A549 (cell line): Measurements from ENCODE around the gene PPP2R2C. TPM values are rescaled to one million over a fixed set of nuclear protein-coding genes. Genes with fewer than 3 reads are reported as not detected.

ENCODE experiments used
- ATAC-seq, 2 experiments: fragments of 200-7000 bp in 1 of 2; fragments of >200 bp in 1 of 2; cut with Nextera tagmentation in 1 of 2; cut with Tn5 transposase in 1 of 2; 3 replicates each; pipeline versions ENCODE4 v1.8.0 to v1.9.1; 2018 to 2020; ENCODE audit warnings: mild to moderate bottlenecking in 1 of 2, moderate library complexity in 1 of 2
- CTCF ChIA-PET: fragments of 300-600 bp; sonication (Branson Sonifier 250); formaldehyde crosslinking; extraction: SDS; loops from one replicate; lab custom pipeline; 2021; ENCODE audit warnings: antibody characterized with exemption, inconsistent platforms; lab: Yijun Ruan, JAX
- POLR2A ChIA-PET: fragments of 350-600 bp; formaldehyde crosslinking; extraction: SDS; loops from one replicate; lab custom pipeline; 2021; ENCODE audit warnings: antibody characterized with exemption, inconsistent platforms; lab: Yijun Ruan, JAX
- DNase-seq, 2 experiments: peaks; one replicate each; pipeline versions ENCODE4 v3.0.0 to v3.0.0-alpha.2; 2011 to 2016; ENCODE audit warnings: low read depth in 1 of 2, low spot score in 1 of 2
- FAIRE-seq: peaks from 2 replicates; lab custom pipeline; 2011; peaks lifted over from hg19 to GRCh38; lab: Jason Lieb, UNC
- H3K27ac ChIP-seq, 2 experiments: fragments of >200 bp; sonication (Bioruptor Twin); formaldehyde crosslinking; 3 replicates each; pipeline ENCODE4 v1.5.1; 2016 to 2017
- H3K4me1 ChIP-seq: fragments of >200 bp; sonication (Bioruptor Twin); formaldehyde crosslinking; 3 replicates; pipeline ENCODE4 v1.6.1; 2016
- H3K4me2 ChIP-seq: fragments of >200 bp; sonication (Bioruptor Twin); formaldehyde crosslinking; 3 replicates; pipeline ENCODE4 v1.6.1; 2016
- H3K4me3 ChIP-seq: fragments of >200 bp; sonication (Bioruptor Twin); formaldehyde crosslinking; 3 replicates; pipeline ENCODE4 v1.5.1; 2016
- H3K9me3 ChIP-seq: fragments of >200 bp; sonication (Bioruptor Twin); formaldehyde crosslinking; 3 replicates; pipeline ENCODE4 v1.6.1; 2016
- BHLHE40 ChIP-seq: IDR thresholded peaks from 2 replicates; pipeline ENCODE4 v1.6.1; 2012; ENCODE audit warnings: low read depth, low read length, inconsistent platforms
- CEBPB ChIP-seq, 2 experiments: fragments of >200 bp in 1 of 2; sonication (Bioruptor Twin) in 1 of 2; formaldehyde crosslinking in 1 of 2; IDR thresholded peaks; 2 replicates each; pipeline ENCODE4 v1.6.1; 2012 to 2016
- CHD4 ChIP-seq: fragments of 200-600 bp; sonication (generic); IDR thresholded peaks from 2 replicates; pipeline ENCODE4 v1.6.1; 2016; ENCODE audit warnings: antibody characterized with exemption, mild to moderate bottlenecking, borderline replicate concordance
- CTCF ChIP-seq: fragments of >200 bp; sonication (Bioruptor Twin); formaldehyde crosslinking; IDR thresholded peaks from 3 replicates; pipeline ENCODE4 v1.5.1; 2016
- ESRRA ChIP-seq: fragments of 150-350 bp; IDR thresholded peaks from 2 replicates; pipeline ENCODE4 v1.6.1; 2014; ENCODE audit warnings: mild to moderate bottlenecking, low read length, borderline replicate concordance
- FOXS1 ChIP-seq: fragments of 250-450 bp; sonication (Bioruptor Pico); IDR thresholded peaks from 2 replicates; pipeline ENCODE4 v1.5.0; 2020; ENCODE audit warnings: mild to moderate bottlenecking, moderate library complexity
- GATA3 ChIP-seq: IDR thresholded peaks from 2 replicates; pipeline ENCODE4 v1.6.1; 2012; ENCODE audit warnings: borderline replicate concordance
- HDAC2 ChIP-seq: fragments of 200-600 bp; sonication (generic); IDR thresholded peaks from 2 replicates; pipeline ENCODE4 v1.6.1; 2016
- HMGXB4 ChIP-seq: fragments of 250-450 bp; sonication (Bioruptor Pico); IDR thresholded peaks from 2 replicates; pipeline ENCODE4 v1.5.0; 2021; ENCODE audit warnings: mild to moderate bottlenecking, moderate library complexity, borderline replicate concordance
- HOXA7 ChIP-seq: fragments of 250-450 bp; sonication (Bioruptor Pico); IDR thresholded peaks from 2 replicates; pipeline ENCODE4 v1.5.0; 2020; ENCODE audit warnings: mild to moderate bottlenecking, moderate library complexity
- HOXB13 ChIP-seq: fragments of 250-450 bp; sonication (Bioruptor Pico); IDR thresholded peaks from 2 replicates; pipeline ENCODE4 v1.5.0; 2020; ENCODE audit warnings: low read depth, mild to moderate bottlenecking, moderate library complexity
- JUN ChIP-seq, 2 experiments: fragments of >200 bp; sonication (Bioruptor Twin); formaldehyde crosslinking; IDR thresholded peaks; 2 replicates in 1 of 2; 3 replicates in 1 of 2; pipeline ENCODE4 v1.6.1; 2016 to 2017
- KDM1A ChIP-seq: fragments of 200-600 bp; sonication (generic); IDR thresholded peaks from 2 replicates; pipeline ENCODE4 v1.6.1; 2016; ENCODE audit warnings: low read depth, mild to moderate bottlenecking
- MAFK ChIP-seq: fragments of 450-650 bp; IDR thresholded peaks from 2 replicates; pipeline ENCODE4 v1.6.1; 2014; ENCODE audit not compliant: partially characterized antibody
- MAX ChIP-seq: IDR thresholded peaks from 2 replicates; pipeline ENCODE4 v1.6.1; 2012
- PBX3 ChIP-seq: IDR thresholded peaks from 2 replicates; pipeline ENCODE4 v1.6.1; 2012
- POLR2AphosphoS2 ChIP-seq: conservative IDR thresholded peaks from 2 replicates; pipeline ENCODE4 v1.6.1; 2012; ENCODE audit warnings: low read length, improper control_type of control experiment, inconsistent platforms
- RAD21 ChIP-seq, 2 experiments: fragments of >200 bp in 1 of 2; sonication (Bioruptor Twin) in 1 of 2; formaldehyde crosslinking in 1 of 2; IDR thresholded peaks in 1 of 2; conservative IDR thresholded peaks in 1 of 2; 2 replicates in 1 of 2; 3 replicates in 1 of 2; pipeline ENCODE4 v1.6.1; 2012 to 2018; ENCODE audit warnings: inconsistent platforms in 1 of 2
- RFX5 ChIP-seq: fragments of 450-650 bp; IDR thresholded peaks from 2 replicates; pipeline ENCODE4 v1.7.1; 2014; ENCODE audit warnings: antibody characterized with exemption, mild to moderate bottlenecking, moderate library complexity
- RNF2 ChIP-seq: fragments of 200-600 bp; sonication (generic); IDR thresholded peaks from 2 replicates; pipeline ENCODE4 v1.6.1; 2016; ENCODE audit warnings: low read depth, mild to moderate bottlenecking, antibody characterized with exemption, moderate library complexity, borderline replicate concordance
- SMC3 ChIP-seq: fragments of >200 bp; sonication (Bioruptor Twin); formaldehyde crosslinking; IDR thresholded peaks from 3 replicates; pipeline ENCODE4 v1.6.1; 2018; ENCODE audit warnings: inconsistent platforms
- TP53 ChIP-seq: fragments of 250-450 bp; sonication (Bioruptor Pico); IDR thresholded peaks from 2 replicates; pipeline ENCODE4 v1.5.0; 2021; ENCODE audit warnings: mild to moderate bottlenecking, moderate library complexity
- ZFP36 ChIP-seq: fragments of 450-650 bp; IDR thresholded peaks from 2 replicates; pipeline ENCODE4 v1.6.1; 2014; ENCODE audit warnings: borderline replicate concordance; ENCODE audit not compliant: partially characterized antibody
- ZSCAN20 ChIP-seq: fragments of 250-450 bp; sonication (Bioruptor Pico); IDR thresholded peaks from 2 replicates; pipeline ENCODE4 v1.8.0; 2022; ENCODE audit warnings: mild to moderate bottlenecking, moderate library complexity
- WGBS: methylation state at CpG from one replicate; pipeline ENCODE4 v1.1.6; 2017; ENCODE audit errors: missing lambda C conversion rate; 5-methylcytosine and 5-hydroxymethylcytosine counted together
- polyA plus RNA-seq, 4 experiments: library from polyadenylated mRNA; depleted of rRNA in 3 of 4; stranded (reverse); fragments of >200 nt; fragmentation: RNase III in 1 of 4; extraction: RNeasy Plus Mini Kit Qiagen cat#74134 plus additional on column Dnase treatment in 1 of 4; gene quantifications; 2 replicates in 3 of 4; 3 replicates in 1 of 4; pipeline ENCODE4 v1.2.3, GENCODE V29; 2011 to 2017

The PPP2R2C gene
- polyA plus RNA-seq, 2 of the 4 experiments (the other 2 are of a cell fraction), result 23.9 to 29.4 TPM

- Histone ChIP-seq H3K4me2 (no peak overlapping the region), H3K27ac (no peak overlapping the region), H3K4me1 (no peaks in the 10 kb centered on the region), H3K4me3 (no peak overlapping the region), H3K9me3 (no peaks in the 10 kb centered on the region)
- TF ChIP-seq POLR2AphosphoS2 (no peak), TP53 (no peak), ZFP36 (peak; percentile 58), RFX5 (no peak), PBX3 (no peak), MAFK (no peak), CTCF (no peak), ZSCAN20 (CRISPR knock-in tag) (no peak)
- ChIA-PET CTCF (interaction anchor here (0.7 to 1.7 kb wide), 3 partner anchors 11 to 54 kb away, joined by 3 to 5 read pairs (median 4); no protein-coding TSS in a partner anchor), POLR2A (no interaction called here)
- ATAC-seq (no peak), FAIRE-seq (no peak), DNase-seq (no peak)
- 94% methylated on average over 2 of the region's 2 CpGs for WGBS
These were observed 87.1 kb downstream of the PPP2R2C start for GRCh38 chr4:6385288-6385687.

GRCh38 chr4:6384541-6384940 is 87.9 kb downstream of the PPP2R2C start:
- H3K4me1 ChIP-seq, result no peaks in the 10 kb centered on the region
- 92% methylated on average over 3 of the region's 3 CpGs for WGBS
- ChIA-PET POLR2A (no interaction called here), CTCF (interaction anchor here (1.0 to 1.7 kb wide), 5 partner anchors 10 to 39 kb away, joined by 3 to 5 read pairs (median 3); no protein-coding TSS in a partner anchor)
- ATAC-seq (no peak), DNase-seq (no peak), FAIRE-seq (no peak)
- H3K4me2 ChIP-seq, result no peak overlapping the region
- TF ChIP-seq KDM1A (no peak), HMGXB4 (CRISPR knock-in tag) (no peak), HOXA7 (CRISPR knock-in tag) (no peak), ESRRA (no peak), GATA3 (no peak), CTCF (no peak), TP53 (no peak), MAX (no peak), CEBPB (IDR thresholded peaks at IDR 0.05) (no peak), POLR2AphosphoS2 (no peak), CHD4 (no peak), RAD21 (conservative IDR thresholded peaks at IDR 0.05 in 1 of 2, IDR thresholded peaks at IDR 0.05 in 1 of 2) (no peak), ZSCAN20 (CRISPR knock-in tag) (no peak), FOXS1 (CRISPR knock-in tag) (no peak), SMC3 (no peak), BHLHE40 (no peak), RNF2 (no peak), HDAC2 (no peak), JUN (IDR thresholded peaks at IDR 0.05) (no peak), HOXB13 (CRISPR knock-in tag) (no peak)
- no peak overlapping the region for H3K4me3 ChIP-seq
- no peaks in the 10 kb centered on the region for H3K9me3 ChIP-seq
- no peak overlapping the region for H3K27ac ChIP-seq
